ENCODE data around the gene SCAMP2. TPM values are rescaled to one million over a fixed set of nuclear protein-coding genes. Genes with fewer than 3 reads are reported as not detected.
"Not testable (repeated sequence)": the region's sequence is repeated elsewhere in the genome, so short reads cannot be mapped to it uniquely, and the experiment has no call there.

Gene SCAMP2, protein sequence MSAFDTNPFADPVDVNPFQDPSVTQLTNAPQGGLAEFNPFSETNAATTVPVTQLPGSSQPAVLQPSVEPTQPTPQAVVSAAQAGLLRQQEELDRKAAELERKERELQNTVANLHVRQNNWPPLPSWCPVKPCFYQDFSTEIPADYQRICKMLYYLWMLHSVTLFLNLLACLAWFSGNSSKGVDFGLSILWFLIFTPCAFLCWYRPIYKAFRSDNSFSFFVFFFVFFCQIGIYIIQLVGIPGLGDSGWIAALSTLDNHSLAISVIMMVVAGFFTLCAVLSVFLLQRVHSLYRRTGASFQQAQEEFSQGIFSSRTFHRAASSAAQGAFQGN
- 46.2 TPM for total RNA-seq
- long read RNA-seq, transcript SCAMP2-201 (9 exons, 2,453 nt) = major isoform, 40 of 62 reads
- long read RNA-seq, partial matches to known transcripts = 9 of 62 reads
- long read RNA-seq, other reads (novel, unspliced or antisense) = 12 of 62 reads

DNA sequence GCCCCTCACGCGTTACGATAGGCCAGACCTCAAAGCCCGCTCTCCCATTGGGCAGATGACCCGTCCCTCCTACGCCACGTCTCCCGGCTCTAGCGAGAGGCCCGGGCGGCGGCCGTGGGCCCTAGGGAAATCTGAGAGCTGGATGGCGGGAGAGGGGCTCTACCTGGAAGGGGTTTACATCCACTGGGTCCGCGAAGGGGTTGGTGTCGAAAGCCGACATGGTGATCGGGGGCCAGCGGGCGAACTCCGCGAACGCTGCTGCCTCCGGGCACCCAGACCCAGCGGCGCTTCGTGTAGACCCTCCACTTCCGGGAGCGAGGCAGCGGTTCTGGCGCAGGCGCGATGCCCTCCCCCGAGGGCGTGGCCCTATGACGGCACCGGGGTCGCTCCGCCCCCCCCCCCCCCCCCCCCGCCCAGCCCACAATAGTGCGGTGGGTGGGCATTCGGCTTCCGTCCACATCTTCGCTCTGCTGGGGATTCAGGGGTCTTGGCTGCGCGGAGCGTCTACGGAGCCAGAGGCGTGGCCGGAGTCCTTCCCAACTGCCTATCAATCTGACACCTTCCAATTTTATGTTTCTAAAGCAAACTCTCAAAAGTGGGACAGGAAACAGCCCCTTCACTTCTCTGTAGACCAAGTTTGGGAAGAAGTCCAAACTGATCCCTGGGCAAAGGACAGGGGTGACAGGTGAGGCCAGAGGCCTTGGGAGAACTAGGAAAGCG lies at the start of gene SCAMP2:
Gene SCAMP2, minus strand, starts transcription at position 330 of the 720 bp plus-strand sequence. Its CDS starts 110 bp downstream, at position 220.
- intact Hi-C loops (cut with micrococcal nuclease) = no loop called here
- ATAC-seq (peak; percentile 95), DNase-seq (peak; percentile 95)

DNA sequence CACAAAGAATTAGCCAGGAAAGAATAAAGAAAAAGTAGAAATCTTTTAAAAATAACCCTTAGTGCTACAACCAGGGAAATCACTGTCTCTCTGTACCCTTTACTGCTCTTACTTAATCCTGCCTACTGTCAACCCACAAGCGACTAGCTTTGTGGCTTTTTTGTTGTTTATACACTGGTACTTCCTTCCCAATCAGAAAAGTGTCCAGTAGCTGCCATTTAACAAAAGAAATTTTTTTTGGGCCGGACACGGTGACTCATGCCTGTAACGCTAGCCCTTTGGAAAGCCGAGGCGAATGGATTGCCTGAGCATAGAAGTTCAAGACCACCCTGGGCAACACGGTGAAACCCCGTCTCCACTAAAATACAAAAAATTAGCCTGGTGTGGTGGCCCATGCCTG lies 47.3 kb upstream of the SCAMP2 start:
- intact Hi-C loops (cut with micrococcal nuclease) = no loop called here
- no peak for ATAC-seq
- no peak for DNase-seq

DNA sequence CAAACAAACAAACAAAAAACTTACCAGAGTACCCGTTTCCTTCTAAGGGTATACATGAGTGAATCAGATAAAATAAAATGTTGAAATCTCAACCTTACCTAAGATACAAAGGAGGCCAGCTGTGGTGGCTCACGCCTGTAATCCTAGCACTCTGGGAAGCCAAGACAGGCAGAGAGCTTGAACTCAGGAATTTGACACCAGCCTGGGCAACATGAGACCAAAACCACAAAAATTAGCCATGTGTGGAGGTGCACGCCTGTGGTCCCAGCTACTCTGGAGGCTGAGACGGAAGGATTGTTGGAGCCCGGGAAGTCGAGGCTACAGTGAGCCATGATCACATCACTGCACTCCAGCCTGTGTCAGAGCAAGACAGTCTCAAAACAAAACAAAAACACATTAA lies 44.5 kb upstream of the SCAMP2 start:
- intact Hi-C loops (cut with micrococcal nuclease) = no loop called here
- ATAC-seq (no peak), DNase-seq (no peak)

DNA sequence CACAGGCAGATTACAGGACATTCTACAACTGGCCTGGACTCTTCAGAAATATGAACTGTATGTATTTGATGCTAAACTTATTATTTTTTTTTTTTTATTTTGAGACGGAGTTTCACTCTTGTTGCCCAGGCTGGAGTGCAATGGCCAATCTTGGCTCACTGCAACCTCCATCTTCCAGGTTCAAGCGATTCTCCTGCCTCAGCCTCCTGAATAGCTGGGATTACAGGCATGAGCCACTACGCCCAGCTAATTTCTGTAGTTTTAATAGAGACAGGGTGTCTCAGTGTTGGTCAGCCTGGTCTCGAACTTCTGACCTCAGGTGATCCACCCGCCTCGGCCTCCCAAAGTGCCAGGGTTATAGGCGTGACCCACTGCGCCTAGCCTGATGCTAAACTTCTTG lies 40.6 kb upstream of the SCAMP2 start:
- intact Hi-C loops (cut with micrococcal nuclease); DNase-seq; ATAC-seq: not testable (repeated sequence)

DNA sequence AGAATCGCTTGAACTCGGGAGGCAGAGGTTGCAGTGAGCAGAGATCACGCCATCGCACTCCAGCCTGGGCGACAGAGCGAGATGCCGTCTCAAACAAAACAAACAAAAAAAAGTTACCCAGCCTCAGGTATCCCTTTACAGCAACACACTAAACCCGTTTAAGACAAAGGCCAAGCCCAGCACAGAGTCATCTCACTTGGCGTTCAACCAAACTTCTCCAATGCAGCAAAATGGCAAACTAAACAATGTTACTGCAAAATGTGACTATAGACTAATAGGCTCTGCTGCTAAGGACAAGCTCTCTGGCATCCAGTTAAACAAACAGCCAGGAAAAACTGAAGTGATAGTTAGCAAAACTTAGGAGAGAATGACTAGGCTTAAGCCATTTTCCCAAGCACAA lies 39.9 kb upstream of the SCAMP2 start:
- DNase-seq (no peak), ATAC-seq (no peak)
- intact Hi-C loops (cut with micrococcal nuclease) = no loop called here

DNA sequence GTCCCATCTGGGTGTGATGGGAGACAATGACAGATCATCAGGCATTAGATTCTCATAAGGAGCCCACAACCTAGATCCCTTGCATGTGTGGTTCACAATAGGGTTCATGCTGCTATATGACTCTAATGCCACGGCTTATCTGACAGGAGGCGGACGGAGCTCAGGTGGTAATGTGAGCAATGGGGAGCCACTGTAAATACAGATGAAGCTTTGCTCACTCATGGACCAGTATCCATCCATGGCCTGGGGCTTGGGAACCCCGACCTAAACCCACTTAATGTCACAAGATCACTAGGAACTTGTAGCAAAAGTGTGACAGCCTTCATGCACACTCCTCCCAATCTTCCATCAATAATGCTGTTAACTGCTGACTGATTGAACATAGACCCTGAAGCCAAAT lies 35.5 kb upstream of the SCAMP2 start:
- DNase-seq = no peak
- intact Hi-C loops (cut with micrococcal nuclease) = loop anchor here (10.0 kb wide), 1 partner anchor 64 kb away; the partner anchor contains the start of gene ULK3
- ATAC-seq = no peak

DNA sequence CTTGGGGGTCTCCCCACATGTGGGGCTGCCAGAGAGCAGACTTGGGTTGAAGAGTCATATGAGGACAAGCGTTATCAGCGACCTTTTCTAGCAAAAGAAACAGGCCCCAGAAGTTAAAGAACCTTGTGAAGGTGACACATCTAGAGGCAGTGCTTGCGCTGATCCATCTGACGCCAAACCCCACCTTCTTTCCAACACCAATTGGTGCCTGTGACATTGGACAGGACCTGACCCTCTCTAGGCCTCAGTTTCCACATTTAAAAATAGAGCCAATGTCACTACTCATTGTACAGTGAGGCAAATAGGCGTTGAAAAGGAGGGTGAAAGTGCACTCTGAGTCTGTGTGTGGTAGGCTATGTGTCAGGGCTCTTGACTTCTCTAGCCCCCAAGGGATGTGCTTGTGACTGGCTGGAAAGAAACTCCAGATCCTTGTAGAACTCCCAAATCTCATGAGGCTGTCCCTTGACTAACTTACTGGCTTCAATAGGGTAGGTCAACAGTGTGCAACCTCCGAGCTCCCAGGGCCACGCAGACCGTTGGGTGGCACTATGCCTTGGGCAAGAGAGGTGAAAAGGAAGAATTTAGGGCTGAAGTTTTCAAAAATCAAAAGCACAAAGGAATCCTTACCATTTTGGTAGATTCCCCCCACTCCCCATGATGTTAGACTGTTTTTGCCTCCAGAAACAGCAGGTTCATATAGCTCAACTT lies 34.2 kb upstream of the SCAMP2 start:
- intact Hi-C loops (cut with micrococcal nuclease) = loop anchor here (10.0 kb wide), 1 partner anchor 63 kb away; the partner anchor contains the start of gene ULK3
- ATAC-seq (peak; percentile 77), DNase-seq (no peak)

DNA sequence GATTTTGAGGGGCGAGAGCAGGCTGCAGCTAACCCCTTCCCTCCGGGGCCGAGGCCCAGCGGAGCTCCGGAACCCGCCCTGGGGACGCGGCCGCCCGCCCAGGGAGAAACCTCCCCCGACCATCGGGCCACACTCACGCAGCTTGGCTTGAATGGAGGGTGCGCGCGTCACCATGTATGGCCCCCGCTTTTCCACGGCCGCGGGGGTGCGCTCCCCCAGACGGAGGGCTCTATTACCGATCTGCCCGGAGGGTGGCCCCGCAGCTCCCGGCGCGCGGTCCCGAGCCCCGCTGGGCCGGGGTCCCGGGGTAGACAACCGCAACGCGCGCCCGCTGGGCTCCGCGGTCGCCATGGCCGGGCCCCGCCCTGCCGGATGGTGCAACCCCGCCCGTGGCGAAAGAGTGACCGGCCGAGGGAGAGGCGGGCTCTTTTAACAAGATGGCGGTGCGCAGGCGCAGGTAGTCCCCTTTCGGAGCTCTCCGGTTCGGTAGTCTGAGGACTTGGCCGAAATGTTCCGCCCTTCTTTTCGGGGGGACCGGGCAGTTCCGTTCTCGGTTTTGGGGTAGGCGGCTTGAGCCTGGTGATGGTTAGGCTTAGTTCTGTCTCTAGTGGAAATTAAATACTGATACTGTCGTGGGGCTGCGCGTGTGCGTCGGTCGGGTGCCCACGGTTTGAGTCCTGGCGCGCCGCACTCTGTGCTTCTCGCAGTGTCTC lies 33.4 kb upstream of the SCAMP2 start, which contains the start of gene FAM219B:
Gene FAM219B, minus strand, starts transcription at position 402 of the 713 bp plus-strand sequence. Its CDS starts 51 bp downstream, at position 351.
- DNase-seq (peak; percentile 97), ATAC-seq (peak; percentile 94)
- intact Hi-C loops (cut with micrococcal nuclease) = loop anchor here (10.0 kb wide), 1 partner anchor 62 kb away; the partner anchor contains the start of gene ULK3

DNA sequence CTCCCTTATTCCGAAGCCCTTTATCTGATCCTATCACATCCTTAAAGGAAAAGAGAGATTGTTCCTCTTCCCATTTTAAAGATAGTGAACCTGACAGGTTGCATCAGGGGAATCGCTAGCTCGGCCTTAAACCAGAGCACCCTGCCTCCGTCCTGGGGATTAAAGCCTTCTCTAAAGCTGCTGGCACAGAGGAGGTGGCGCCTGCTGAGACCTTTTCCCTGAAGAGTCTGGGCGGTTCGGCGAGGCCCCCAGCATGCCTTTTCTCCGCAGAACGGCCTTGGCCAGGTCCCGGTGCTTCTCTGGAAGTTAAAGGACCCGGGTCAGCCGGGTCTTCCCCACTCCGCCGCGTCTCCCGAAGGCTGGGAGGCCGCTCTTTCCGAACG lies 32.9 kb upstream of the SCAMP2 start:
- intact Hi-C loops (cut with micrococcal nuclease) = loop anchor here (10.0 kb wide), 1 partner anchor 61 kb away; the partner anchor contains the start of gene ULK3
- no peak for DNase-seq

DNA sequence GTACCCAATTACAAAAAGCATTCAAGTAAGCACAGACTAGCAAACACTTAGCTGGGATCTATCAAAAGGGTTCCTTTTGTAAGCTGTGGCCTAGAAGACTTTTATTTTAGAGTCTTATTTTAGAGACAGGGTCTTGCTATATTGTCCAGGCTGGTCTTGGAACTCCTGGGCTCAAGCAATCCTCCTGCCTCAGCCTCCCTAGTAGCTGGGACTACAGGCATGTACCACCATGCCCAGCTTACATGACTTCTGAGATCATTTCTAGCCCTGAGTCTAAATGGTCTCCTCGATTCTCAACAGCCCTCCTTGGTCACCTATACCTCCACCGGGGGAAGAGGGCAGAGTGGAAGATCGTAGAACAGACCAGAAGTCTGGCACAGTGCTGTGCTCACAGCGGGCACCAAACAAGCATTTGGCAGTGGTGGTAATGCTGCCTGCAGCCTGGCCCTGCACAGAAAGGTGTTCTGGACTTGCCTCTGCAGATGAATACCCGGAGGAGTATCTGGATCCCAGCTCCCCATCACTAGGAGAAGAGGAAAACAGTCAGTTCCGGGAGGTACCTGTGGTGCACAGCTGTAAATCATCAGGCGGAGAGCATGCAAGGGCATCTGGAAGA lies 31.1 kb upstream of the SCAMP2 start:
- no peak for ATAC-seq
- intact Hi-C loops (cut with micrococcal nuclease) = loop anchor here (10.0 kb wide), 1 partner anchor 59 kb away; the partner anchor contains the start of gene ULK3
- peak; percentile 7 for DNase-seq

More for the DNA sequence above, 32.9 kb upstream of the SCAMP2 start:
- peak; percentile 30 for ATAC-seq

DNA sequence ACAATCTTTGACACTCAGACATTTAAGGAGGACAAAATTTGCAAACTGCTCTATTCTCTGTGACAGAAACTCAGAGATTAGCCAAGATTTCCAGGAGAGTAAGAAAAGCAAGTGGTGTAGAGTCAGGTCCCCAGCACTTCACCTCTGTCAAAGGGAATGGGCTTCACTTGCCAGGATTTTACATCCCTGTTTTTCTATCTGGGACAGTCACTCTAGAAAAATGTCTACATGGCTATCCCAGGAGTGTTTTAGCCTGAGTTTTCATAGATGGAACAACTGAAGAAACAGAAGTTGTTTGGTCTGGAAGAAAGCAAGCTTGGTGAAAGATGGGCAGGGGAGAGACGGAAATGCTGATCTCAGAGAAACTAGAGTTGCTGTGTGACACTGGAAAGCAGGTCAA lies 30.5 kb upstream of the SCAMP2 start:
- intact Hi-C loops (cut with micrococcal nuclease) = loop anchor here (10.0 kb wide), 1 partner anchor 59 kb away; the partner anchor contains the start of gene ULK3
- no peak for ATAC-seq
- DNase-seq = no peak

DNA sequence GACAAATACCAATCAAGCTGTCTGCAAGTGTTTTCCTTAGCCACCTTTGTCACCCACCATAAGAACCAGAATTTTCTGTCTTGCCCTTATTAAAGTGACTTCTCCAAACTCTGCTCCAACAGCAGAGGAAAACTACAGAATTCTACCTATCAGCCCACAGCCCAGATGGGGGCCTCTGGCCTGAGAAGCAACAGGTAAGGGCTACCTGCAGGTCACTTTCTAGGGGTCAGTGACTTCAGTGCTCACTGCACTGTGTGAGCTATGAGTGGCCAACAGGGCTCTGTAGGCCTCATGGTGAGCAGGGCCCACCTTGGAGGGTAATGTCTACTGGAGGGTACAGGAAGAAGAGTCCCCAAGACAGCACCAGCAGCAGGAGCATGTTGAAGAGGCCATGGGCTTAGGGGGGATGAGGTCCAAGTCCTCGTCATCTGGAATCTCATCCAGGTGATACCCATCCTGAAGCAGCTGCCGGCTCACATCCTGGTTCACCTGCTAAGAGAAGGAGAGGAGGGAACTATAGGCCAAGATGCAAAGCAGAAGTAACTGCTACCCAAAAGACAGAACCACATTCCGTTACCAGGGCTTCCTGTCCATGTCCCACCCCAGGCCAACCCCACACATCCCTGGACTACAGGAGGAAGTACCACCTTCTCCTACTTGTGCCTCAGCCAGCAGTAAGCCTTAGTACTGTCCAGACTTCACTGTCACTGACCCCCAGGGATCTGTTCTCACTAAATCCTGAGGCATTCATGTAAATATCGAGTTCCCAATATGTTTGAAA lies 29.3 kb upstream of the SCAMP2 start:
- intact Hi-C loops (cut with micrococcal nuclease) = loop anchor here (10.0 kb wide), 1 partner anchor 58 kb away; the partner anchor contains the start of gene ULK3
- ATAC-seq (no peak), DNase-seq (peak; percentile 13)

DNA sequence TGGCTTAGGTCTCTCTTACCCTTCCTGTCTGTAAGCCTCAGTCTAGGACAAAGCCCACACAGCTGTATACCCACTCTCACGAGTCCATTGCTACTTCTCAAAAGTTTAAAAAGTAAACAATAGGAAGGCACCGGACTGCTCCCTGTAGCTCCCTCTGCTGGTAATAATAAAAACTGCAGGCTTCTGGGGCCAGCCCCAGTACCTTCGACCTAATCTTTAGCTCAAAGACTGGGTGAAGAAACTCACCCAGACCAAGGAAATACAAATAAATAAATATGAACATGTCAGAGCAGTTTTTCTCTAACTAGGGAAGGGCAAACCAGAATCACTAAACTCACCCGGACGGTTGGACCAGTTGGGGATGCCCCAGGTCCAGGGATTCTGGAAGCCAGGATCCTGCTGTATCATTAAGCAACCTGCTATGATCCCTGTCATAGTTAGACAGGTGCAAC lies 28.5 kb upstream of the SCAMP2 start:
- intact Hi-C loops (cut with micrococcal nuclease) = loop anchor here (10.0 kb wide), 1 partner anchor 57 kb away; the partner anchor contains the start of gene ULK3
- ATAC-seq = peak; percentile 17
- DNase-seq = peak; percentile 49

DNA sequence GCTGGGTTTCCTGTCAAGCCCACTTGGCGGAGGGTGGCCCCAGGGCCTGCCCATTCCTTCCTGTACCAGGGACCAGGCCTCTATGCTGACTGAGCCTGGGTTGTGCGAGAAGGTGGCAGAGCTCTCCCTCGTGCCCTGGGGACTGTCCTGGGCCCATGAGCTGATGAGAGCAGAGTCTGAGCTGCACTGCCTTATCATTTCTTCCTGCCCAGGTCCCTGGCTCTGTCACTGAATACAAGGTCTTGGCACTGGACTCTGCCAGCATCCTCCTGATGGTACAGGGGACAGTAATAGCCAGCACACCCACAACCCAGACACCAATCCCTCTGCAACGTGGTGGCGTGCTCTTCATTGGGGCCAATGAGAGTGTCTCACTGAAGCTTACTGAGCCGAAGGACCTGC lies 24.1 kb upstream of the SCAMP2 start:
- peak; percentile 65 for ATAC-seq
- intact Hi-C loops (cut with micrococcal nuclease) = no loop called here
- peak; percentile 35 for DNase-seq

DNA sequence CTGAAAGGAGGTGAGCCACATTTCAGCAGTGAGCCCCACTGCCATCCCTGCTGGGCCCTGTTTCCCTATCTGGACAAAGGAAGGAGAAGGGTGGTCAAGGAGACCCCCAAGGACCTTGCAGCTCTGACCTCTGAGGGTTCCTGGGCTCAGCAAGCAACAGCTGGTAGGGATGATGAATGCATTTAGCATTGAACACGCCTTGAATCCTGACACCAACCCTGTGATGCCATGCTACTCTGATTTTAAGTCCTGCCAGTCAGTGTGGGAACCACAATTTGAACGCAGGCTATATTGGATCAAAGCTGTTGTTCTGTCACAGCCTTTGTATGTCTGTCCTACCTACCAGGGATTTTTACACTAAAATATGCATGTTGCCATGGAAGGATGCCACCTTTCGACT lies 23.2 kb upstream of the SCAMP2 start:
- no peak for ATAC-seq
- intact Hi-C loops (cut with micrococcal nuclease) = no loop called here
- peak; percentile 10 for DNase-seq

DNA sequence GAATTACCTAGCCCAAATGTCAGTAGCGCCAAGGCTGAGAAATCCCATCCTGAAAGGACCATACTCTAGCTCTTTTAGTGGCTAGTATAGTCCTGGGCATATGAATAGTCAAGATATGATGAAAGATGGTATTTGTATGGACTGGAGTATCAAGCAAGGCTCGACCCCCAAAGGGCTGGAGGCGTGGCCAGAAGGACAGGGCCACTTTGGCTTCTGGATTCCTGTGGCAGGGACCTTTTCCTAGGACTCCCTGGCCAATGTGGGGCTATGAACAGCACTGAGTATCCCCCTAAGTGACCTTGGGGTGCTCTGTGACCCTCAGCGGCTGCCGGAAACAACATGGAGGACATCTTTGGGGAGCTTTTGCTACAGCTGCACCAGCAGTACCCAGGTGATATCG lies 22.7 kb upstream of the SCAMP2 start:
- intact Hi-C loops (cut with micrococcal nuclease) = no loop called here
- DNase-seq = peak; percentile 3

DNA sequence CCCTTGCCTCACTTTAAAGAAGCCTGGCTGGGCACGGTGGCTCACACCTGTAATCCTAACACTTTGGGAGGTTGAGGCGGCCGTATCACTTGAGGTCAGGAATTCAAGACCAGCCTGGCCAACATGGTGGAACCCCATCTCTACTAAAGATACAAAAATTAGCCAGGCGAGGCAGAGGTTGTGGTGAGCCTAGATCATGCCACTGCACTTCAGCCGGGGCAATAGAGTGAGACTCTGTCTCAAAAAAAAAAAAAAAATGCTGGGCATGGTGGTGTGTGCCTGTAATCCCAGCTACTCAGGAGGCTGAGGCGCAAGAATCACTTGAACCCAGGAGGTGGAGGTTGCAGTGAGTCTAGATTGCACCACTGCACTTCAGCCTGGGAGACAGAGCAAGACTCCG lies 21.2 kb upstream of the SCAMP2 start:
- DNase-seq = peak; percentile 23
- ATAC-seq; intact Hi-C loops (cut with micrococcal nuclease): not testable (repeated sequence)

More for the DNA sequence above, 22.7 kb upstream of the SCAMP2 start:
- ATAC-seq = no peak

Data from left ventricle myocardium superior (tissue), 1 donor.